Stimulated activated CD4-positive, alpha-beta T cell treated with anti-CD3 and anti-CD28 coated beads, Interleukin-2, amount 100 ng/mL, for 48 hours (primary cell): ENCODE data around the gene WDR3.

Experiments used
- DNase-seq, 2 donors: peaks; one replicate each; pipeline ENCODE4 v3.0.0-alpha.2; 2020

Gene WDR3

GRCh38 chr1:117959364-117959763 lies 29.8 kb downstream of the WDR3 start:
- no peak for DNase-seq

- DNase-seq: no peak
Measured at GRCh38 chr1:117964290-117965038, 34.9 kb downstream of the WDR3 start.

GRCh38 chr1:117967477-117967876 lies 37.9 kb downstream of the WDR3 start:
- no peak for DNase-seq

- no peak for DNase-seq
Measured at GRCh38 chr1:117967881-117968280, 38.3 kb downstream of the WDR3 start.

- DNase-seq: no peak
Measured at GRCh38 chr1:117970252-117970651, 40.7 kb downstream of the WDR3 start.

- no peak for DNase-seq
Measured at GRCh38 chr1:117971777-117972176, 42.2 kb downstream of the WDR3 start.

- DNase-seq: no peak
Measured at GRCh38 chr1:117976381-117976780, 46.8 kb downstream of the WDR3 start.

GRCh38 chr1:117981455-117982192 lies 52.1 kb downstream of the WDR3 start:
- no peak for DNase-seq

GRCh38 chr1:117985239-117985638 lies 55.7 kb downstream of the WDR3 start:
- DNase-seq: no peak

GRCh38 chr1:117985973-117986372 lies 56.4 kb downstream of the WDR3 start:
- DNase-seq: no peak

GRCh38 chr1:118004312-118004711 lies 74.8 kb downstream of the WDR3 start:
- DNase-seq: no peak

GRCh38 chr1:118007391-118007790 lies 77.9 kb downstream of the WDR3 start:
- DNase-seq: no peak

- no peak for DNase-seq
Measured at GRCh38 chr1:118008011-118008410, 78.5 kb downstream of the WDR3 start.

- no peak for DNase-seq
Measured at GRCh38 chr1:118012515-118013124, 83.1 kb downstream of the WDR3 start.

- DNase-seq: no peak
Measured at GRCh38 chr1:118013336-118013735, 83.8 kb downstream of the WDR3 start.

- no peak for DNase-seq
Measured at GRCh38 chr1:118013938-118014337, 84.4 kb downstream of the WDR3 start.
